Sigmoid colon (tissue), 7 donors: ENCODE measurements around the gene KRT78. TPM values are rescaled to one million over a fixed set of nuclear protein-coding genes. Genes with fewer than 3 reads are reported as not detected.

Source experiments
- DNase-seq: peaks from one replicate; pipeline ENCODE4 v3.0.0-alpha.2; 2019
- H3K27ac ChIP-seq, 4 donors: fragments of 200-600 bp; sonication (generic); one replicate each; pipeline ENCODE4 v1.5.1; 2016 to 2019; ENCODE audit warnings: mild to moderate bottlenecking in 1 of 4
- H3K27me3 ChIP-seq, 3 donors: fragments of 200-600 bp; sonication (generic); one replicate each; pipeline ENCODE4 v1.5.1; 2019; ENCODE audit warnings: mild to moderate bottlenecking in 1 of 3
- H3K36me3 ChIP-seq, 4 donors: fragments of 200-600 bp; sonication (generic); one replicate each; pipeline ENCODE4 v1.5.1; 2016 to 2019
- H3K4me1 ChIP-seq, 4 donors: fragments of 200-600 bp; sonication (generic); one replicate each; pipeline ENCODE4 v1.5.1; 2017 to 2019
- H3K4me3 ChIP-seq, 4 donors: fragments of 200-600 bp; sonication (generic); one replicate each; pipeline ENCODE4 v1.5.1; 2017 to 2019; ENCODE audit warnings: mild to moderate bottlenecking in 2 of 4, moderate library complexity in 1 of 4
- H3K9me3 ChIP-seq, 4 donors: fragments of 200-600 bp in 3 of 4; sonication (generic) in 3 of 4; one replicate each; pipeline versions ENCODE4 v1.5.1 to v1.6.1; 2013 to 2019
- CTCF ChIP-seq, 4 experiments: fragments of 450-650 bp in 3 of 4; fragments of 200-600 bp in 1 of 4; IDR thresholded peaks; one replicate each; pipeline ENCODE4 v1.5.1; 2016 to 2019; ENCODE audit warnings: antibody characterized with exemption in 4 of 4, mild to moderate bottlenecking in 3 of 4, moderate library complexity in 2 of 4
- EP300 ChIP-seq, 4 donors: sonication (generic); formaldehyde crosslinking; IDR thresholded peaks; one replicate each; pipeline ENCODE4 v1.6.1; 2017; ENCODE audit warnings: antibody characterized with exemption in 4 of 4
- POLR2A ChIP-seq, 2 donors: fragments of 450-650 bp; IDR thresholded peaks; one replicate each; pipeline ENCODE4 v1.6.1; 2016; ENCODE audit warnings: antibody characterized with exemption in 2 of 2, mild to moderate bottlenecking in 2 of 2, moderate library complexity in 2 of 2
- POLR2AphosphoS5 ChIP-seq, 4 donors: sonication (generic); formaldehyde crosslinking; IDR thresholded peaks; one replicate each; pipeline ENCODE4 v1.6.1; 2017; ENCODE audit warnings: antibody characterized with exemption in 4 of 4
- WGBS, 2 donors: extraction: QIAGEN DNeasy Blood & Tissue Kit; methylation state at CpG; one replicate each; pipeline ENCODE4 v1.1.7; 2013; 5-methylcytosine and 5-hydroxymethylcytosine counted together
- intact Hi-C: fragments of 100-400 bp; cut with DNase I; formaldehyde crosslinking; loops from one replicate; pipeline ENCODE4 v1.15.1; 2023
- polyA plus RNA-seq, 3 donors: library from polyadenylated mRNA; stranded (reverse); fragments of 200-250 nt; gene quantifications; one replicate each; pipeline ENCODE4 v1.2.3, GENCODE V29; 2013
- total RNA-seq, 4 donors: library from RNA; depleted of rRNA; stranded (reverse); fragments of >200 nt; gene quantifications; one replicate each; pipeline ENCODE4 v1.1.0, GENCODE V29; 2016
- donor health status: healthy with polysubstance abuse.
- donor health status: Bipolar disorder and iron deficiency.
- donor health status: healthy.

The KRT78 gene
- total and polyA plus RNA-seq, 7 donors: 0.20 to 5.4 TPM; not detected in 5

DNA sequence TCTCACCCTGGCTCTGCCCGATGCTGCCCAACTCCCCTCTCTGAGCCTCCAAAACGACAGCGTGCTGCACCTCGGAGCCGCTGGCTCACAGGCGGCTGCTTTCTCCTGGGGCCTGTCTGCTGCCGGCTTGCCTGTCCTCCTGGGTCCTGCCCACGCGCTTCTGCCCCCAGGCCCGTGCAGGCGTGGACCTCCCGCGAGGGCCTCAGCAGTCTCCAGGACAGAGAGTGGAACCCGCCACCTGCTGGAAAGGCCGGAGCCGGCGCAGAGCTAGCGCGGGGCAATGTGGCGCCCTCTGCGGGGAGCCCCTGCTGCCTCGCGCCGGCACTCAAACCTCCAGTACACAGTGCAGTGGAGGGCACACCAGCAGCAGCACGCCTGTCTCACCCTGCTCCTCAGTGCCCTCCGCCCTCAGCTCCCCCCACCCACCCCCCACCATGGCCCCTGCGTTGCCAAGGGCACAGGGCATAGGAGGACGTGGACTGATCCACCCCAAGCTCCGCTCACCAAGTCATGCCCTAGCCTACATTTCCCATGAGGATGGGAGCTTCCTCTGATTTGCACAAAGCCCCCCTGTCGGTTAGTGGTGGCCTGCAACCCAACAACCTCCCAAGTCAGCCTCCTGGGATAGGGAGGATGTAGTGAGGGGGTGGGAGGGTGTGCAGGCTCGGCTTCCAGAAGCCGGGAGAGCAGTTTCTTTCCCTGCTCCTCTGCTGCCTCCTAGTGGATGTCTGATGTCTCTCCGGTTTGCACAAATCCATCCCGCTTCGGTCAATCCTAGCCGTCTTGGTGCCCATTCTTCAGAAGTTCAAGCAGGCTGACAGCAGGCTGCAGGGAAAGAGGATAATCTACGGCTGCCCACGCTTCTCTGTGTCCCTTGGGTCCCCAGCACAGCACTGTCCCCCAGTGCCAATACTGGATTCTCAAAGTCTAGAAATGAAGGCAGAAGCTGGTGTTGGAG is 30.9 kb upstream of the KRT78 start:
- H3K4me1 ChIP-seq: peaks cover 0 to 25% (median 19%) of the 10 kb centered on the region in 4 donors
- no peaks in the 10 kb centered on the region for H3K27me3 ChIP-seq
- WGBS, 2 donors: 4 to 9% methylated on average over 38 of the region's 38 CpGs
- peak overlapping the region in 3 of 4 donors; percentile 15 to 61 (median 56) for H3K27ac ChIP-seq
- TF ChIP-seq POLR2AphosphoS5 (IDR thresholded peaks at IDR 0.05) (no peak), CTCF (IDR thresholded peaks at IDR 0.05) (peak; percentile 72 to 82 (median 76))
- no peaks in the 10 kb centered on the region for H3K36me3 ChIP-seq
- peak overlapping the region in 3 of 4 donors; percentile 7 to 35 (median 19) for H3K4me3 ChIP-seq
- peak; percentile 87 for DNase-seq
- intact Hi-C loops: loop anchor here (1.0 to 2.0 kb wide), 3 partner anchors 297 to 727 kb away; no protein-coding TSS in a partner anchor
- no peaks in the 10 kb centered on the region for H3K9me3 ChIP-seq

GRCh38 chr12:52878507-52879393 is 30.0 kb upstream of the KRT78 start:
- no peak for TF ChIP-seq POLR2A (IDR thresholded peaks at IDR 0.05)
- TF ChIP-seq POLR2AphosphoS5 (IDR thresholded peaks at IDR 0.05): no peak
- TF ChIP-seq CTCF (IDR thresholded peaks at IDR 0.05): no peak
- no peak for TF ChIP-seq EP300 (IDR thresholded peaks at IDR 0.05)
- no peaks in the 10 kb centered on the region for H3K27me3 ChIP-seq
- 52 to 75% methylated on average over 17 of the region's 17 CpGs for WGBS, 2 donors
- peak overlapping the region in 2 of 4 donors; percentile 19 to 35 for H3K4me3 ChIP-seq
- DNase-seq: no peak
- intact Hi-C loops: loop anchor here (2.0 kb wide), 1 partner anchor 296 kb away; no protein-coding TSS in a partner anchor
- no peaks in the 10 kb centered on the region for H3K9me3 ChIP-seq
- peak overlapping the region in 3 of 4 donors; percentile 15 to 61 (median 56) for H3K27ac ChIP-seq
- H3K4me1 ChIP-seq: peaks cover 0 to 33% (median 26%) of the 10 kb centered on the region in 4 donors
- no peaks in the 10 kb centered on the region for H3K36me3 ChIP-seq

- no peak overlapping the region for H3K4me3 ChIP-seq
- no peaks in the 10 kb centered on the region for H3K9me3 ChIP-seq
- no peak overlapping the region for H3K27ac ChIP-seq
- WGBS, 2 donors: 53 to 74% methylated on average over 3 of the region's 3 CpGs
- H3K27me3 ChIP-seq: no peaks in the 10 kb centered on the region
- no peaks in the 10 kb centered on the region for H3K36me3 ChIP-seq
- H3K4me1 ChIP-seq: peaks cover 0 to 37% (median 29%) of the 10 kb centered on the region in 4 donors
- no peak for DNase-seq
- no peak for TF ChIP-seq CTCF (IDR thresholded peaks at IDR 0.05)
- intact Hi-C loops: no loop called here
Measured at GRCh38 chr12:52877242-52877641, 28.4 kb upstream of the KRT78 start.

GRCh38 chr12:52876372-52876771 is 27.6 kb upstream of the KRT78 start:
- no peaks in the 10 kb centered on the region for H3K9me3 ChIP-seq
- no peaks in the 10 kb centered on the region for H3K36me3 ChIP-seq
- H3K4me3 ChIP-seq: no peak overlapping the region
- intact Hi-C loops: no loop called here
- TF ChIP-seq POLR2AphosphoS5 (IDR thresholded peaks at IDR 0.05) (no peak), EP300 (IDR thresholded peaks at IDR 0.05) (no peak), CTCF (IDR thresholded peaks at IDR 0.05) (no peak), POLR2A (IDR thresholded peaks at IDR 0.05) (no peak)
- WGBS, 2 donors: 25 to 66% methylated on average over 7 of the region's 7 CpGs
- H3K27me3 ChIP-seq: no peaks in the 10 kb centered on the region
- H3K27ac ChIP-seq: no peak overlapping the region
- H3K4me1 ChIP-seq: peaks cover 0 to 37% (median 31%) of the 10 kb centered on the region in 4 donors
- DNase-seq: no peak
